NCI-H345 treated with DMSO at 0.1 percent for 48 hours (cell line): Measurements from ENCODE around the gene WNT2B.

Experiments
- DNase-seq: peaks from one replicate; lab custom pipeline; 2025; ENCODE audit not compliant: unreplicated experiment; lab: John Stamatoyannopoulos, UW

WNT2B gene

DNA sequence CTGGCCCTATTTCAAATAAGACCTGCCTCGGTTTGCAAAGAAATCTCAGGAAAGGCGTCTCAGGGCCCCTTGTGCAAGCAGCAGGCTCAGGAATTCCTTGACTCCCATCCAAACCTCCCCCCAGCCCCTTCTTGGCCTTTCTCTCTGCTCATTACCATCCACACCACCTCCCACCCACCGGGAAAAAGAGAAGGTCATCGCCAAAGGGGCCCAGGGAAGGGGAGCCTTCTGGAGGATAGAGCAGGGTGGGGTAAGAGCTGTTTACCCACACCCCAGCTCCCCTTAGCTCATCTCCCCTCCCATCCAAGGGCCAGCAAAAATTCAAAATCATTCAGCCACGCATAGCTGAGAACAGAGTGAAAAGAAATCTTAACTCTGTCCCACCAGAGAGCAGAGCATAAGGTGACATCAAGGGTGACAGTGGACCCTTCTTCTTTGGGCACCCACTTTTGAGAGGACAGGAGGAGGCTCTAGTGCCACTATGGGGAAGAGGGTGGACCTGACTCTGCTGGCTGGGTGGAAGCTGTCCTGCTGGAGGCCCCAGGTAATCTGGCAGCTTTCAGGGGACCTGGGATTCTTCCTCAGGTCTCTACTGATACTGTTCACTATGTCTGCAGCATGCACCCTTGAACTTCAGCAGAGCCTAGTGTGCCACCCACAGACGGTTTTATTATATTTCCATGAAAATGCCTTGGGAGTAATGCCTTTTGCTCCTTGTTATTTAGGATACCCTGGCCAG, 3.9 kb upstream of the WNT2B start:
- no peak for DNase-seq

GRCh38 chr1:112505400-112505785, 3.4 kb upstream of the WNT2B start:
- DNase-seq, result no peak

GRCh38 chr1:112505878-112506277, 2.9 kb upstream of the WNT2B start:
- no peak for DNase-seq

- no peak for DNase-seq
These were observed 2.5 kb upstream of the WNT2B start for GRCh38 chr1:112506306-112506705.

GRCh38 chr1:112506731-112507130, 2.0 kb upstream of the WNT2B start:
- DNase-seq, result no peak

DNA sequence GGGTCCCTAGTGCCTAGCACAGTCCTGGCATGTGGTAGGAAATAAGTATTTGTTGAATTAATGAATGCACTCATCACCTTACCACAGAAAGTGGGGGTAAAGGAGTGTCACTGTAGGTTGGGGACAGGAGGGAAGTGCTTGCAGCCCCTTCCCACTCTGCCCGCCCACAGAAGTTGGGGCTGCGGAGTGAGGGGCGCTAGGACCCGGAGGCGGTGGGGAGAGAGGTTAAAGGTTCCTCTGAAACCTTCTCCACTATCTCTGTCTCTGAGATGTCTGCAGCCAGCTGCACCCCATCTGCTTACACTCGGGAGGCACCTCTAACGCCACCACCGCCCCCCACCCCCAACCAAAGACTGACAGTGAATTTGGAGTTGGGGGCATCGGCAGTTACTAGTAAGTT, 1.4 kb upstream of the WNT2B start:
- DNase-seq, result no peak

GRCh38 chr1:112507921-112508277, 866 bp upstream of the WNT2B start:
- DNase-seq, result no peak

GRCh38 chr1:112509005-112509659, 367 bp downstream of the WNT2B start:
- DNase-seq, result no peak

DNA sequence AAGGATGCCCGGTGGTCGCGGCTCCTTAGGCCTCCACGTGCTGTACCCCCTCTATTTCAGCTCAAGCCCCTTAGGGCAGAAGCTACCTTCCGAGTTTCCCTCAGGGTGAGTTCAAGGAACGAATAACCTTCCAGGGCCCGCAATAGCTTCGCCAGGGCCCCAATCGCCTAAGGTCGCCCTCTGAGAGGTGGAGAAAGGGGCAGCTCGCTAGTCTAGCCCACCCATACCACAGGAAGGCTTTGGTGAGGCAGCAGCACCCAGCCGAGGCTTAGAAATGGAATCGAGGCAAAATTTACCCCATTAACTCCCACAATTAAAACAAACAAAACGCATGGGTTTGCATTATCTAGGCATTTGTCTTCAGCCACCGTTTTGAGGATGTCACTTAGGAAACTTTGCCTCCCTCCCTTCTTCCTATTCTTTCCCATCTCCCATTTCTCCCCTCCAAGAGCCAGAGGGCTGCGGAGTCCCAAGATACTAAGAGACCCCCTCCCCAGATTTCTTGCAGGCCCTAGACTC, 954 bp downstream of the WNT2B start:
- no peak for DNase-seq

DNA sequence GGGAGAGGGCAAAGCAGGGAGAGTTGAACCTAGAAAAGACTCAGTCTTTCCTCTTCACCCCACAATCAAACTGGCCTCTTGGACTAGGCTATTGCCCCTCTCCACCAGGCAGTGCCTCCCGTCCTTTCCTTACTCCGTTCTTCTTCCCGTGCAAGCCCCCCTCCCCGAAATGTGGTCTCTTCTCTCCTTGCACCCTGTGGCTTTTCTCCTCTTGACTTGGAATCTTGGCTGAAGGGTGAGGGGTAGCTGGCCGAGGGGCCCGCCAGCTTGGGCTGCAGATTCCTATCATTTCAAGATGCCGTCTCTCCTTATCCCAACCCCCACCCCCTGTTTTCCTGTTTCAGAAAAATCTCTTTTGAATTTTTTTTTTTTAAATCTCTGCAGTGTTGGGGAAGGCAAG, 1.6 kb downstream of the WNT2B start:
- DNase-seq, result no peak

GRCh38 chr1:112511897-112512296, 3.1 kb downstream of the WNT2B start:
- DNase-seq, result no peak

DNA sequence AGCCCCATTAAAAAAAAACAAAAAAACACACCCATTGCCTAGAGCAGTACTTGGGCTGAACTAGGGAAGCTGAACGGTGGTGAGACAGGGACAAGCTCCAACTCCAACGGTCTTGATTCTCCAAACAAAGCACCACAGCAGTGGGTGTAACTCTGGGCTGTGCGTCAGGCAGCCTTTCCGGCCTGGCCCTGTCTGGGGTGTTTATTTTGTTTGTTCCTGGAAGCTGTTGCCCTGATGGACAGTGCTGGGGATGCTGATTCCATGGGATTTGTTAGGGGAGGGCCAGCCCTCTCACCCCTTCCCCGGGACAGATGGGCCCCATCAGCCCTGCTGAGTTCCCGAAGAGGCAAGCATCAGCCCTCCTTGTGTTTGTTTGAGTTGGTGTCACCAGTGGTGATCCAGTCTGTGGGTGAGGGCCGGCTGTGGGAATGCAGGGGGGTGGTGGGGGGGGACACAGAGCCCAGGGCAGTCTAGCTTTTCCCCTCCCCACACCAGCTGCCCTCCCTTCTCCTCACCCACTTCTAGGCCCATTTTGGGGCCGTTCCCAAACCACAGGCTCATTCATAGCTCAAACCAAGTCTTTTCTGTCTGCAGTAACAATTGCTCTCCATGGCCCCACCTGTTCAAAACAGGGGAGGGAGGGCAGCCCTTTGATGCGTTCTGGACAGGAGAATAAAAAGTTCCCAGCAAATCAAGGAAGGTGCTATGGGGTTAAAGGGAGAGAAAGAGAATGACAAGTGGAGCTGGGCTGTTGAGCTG, 4.5 kb downstream of the WNT2B start:
- DNase-seq, result no peak

- no peak for DNase-seq
These were observed 6.1 kb downstream of the WNT2B start for GRCh38 chr1:112514901-112515300.

- DNase-seq, result no peak
These were observed 6.7 kb downstream of the WNT2B start for GRCh38 chr1:112515311-112516009.

- no peak for DNase-seq
These were observed 7.4 kb downstream of the WNT2B start for GRCh38 chr1:112516141-112516540.

DNA sequence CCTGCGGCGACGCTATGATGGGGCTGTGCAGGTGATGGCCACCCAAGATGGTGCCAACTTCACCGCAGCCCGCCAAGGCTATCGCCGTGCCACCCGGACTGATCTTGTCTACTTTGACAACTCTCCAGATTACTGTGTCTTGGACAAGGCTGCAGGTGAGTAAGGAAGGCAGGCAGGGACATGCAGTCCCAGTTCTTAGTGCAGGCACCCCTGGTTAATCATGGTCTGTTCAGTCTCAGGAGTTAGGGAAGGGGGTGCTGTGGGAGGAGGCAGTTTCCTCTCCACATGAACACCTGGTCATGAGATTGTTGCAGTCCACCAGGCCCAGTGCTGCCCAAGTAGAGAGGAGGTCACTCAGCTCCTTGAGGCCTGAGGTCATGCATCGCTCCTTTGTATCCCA, 8.5 kb downstream of the WNT2B start:
- DNase-seq, result no peak

DNA sequence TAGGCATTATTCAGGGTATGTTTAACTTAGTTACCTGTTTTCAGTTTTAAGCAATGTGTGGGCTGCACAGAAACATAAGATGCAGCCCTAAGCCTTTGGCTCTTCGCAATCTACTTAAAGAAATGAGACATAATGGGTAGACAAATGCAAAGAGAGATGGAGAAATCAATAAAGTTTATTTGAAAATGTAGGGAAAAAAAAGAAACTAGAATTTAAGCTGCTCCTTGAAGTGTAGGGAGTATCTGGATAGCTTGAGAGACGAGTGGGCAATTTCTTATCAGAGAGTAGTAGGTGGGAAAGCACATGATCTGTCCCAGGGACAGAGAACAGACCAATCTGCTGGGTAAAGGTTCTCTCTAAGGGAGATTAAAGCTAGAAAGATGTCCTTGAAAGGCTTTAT, 8.9 kb downstream of the WNT2B start:
- no peak for DNase-seq

GRCh38 chr1:112518186-112518585, 9.4 kb downstream of the WNT2B start:
- no peak for DNase-seq

- no peak for DNase-seq
These were observed 11.4 kb downstream of the WNT2B start for GRCh38 chr1:112520166-112520565.

DNA sequence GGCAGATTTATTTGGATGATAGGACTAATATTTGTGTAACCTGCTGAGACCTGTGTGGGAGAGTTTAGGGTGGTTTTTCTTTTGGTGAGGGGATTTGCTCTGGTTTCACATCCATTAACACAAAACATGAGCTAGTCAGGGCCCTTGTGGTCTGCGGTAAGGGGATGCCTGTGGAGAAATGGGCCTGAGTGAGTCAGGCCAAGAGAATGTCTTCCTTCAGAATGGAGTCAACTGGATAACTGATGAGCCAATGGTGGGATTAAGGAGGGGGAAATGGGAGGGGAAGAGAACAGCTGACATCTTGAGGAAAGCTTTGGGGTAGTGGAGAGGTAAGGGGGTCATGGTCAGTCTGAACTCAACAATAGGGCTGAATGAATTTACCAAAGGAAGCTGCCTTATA, 13.9 kb downstream of the WNT2B start:
- DNase-seq, result no peak

DNA sequence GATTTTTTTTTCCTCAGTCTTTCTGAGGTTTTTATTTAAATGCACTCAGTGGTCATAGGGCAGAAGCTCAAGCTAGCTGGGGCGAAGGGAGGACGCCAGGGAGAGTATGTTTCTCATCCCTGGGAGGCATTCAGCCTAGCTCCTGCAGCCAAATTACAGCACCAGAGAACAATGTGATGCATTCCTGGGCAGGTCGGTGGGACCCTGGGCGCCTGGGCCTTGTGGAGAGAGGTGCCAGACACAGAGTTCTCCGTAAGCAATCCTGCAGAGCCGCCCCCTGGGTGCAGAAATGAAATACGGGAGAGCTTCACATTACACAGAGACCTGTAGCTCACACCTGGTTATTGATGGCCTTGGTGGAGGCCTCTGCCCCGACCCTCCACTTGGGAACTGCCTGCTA, 15.5 kb downstream of the WNT2B start:
- DNase-seq, result no peak
